ENCODE results near the gene FMO3.

Gene FMO3

GRCh38 chr1:171119648-171120047 lies 28.9 kb downstream of the FMO3 start:
- no peak for DNase-seq
- H3K36me3 Mint-ChIP-seq (ENCODE audit: low read depth): no peaks in the 10 kb centered on the region
- no peaks in the 10 kb centered on the region for H3K4me1 Mint-ChIP-seq
- no peak for TF ChIP-seq CTCF (IDR thresholded peaks at IDR 0.05)
- no peaks in the 10 kb centered on the region for H3K9me3 Mint-ChIP-seq
- H3K27me3 Mint-ChIP-seq (ENCODE audit: low read depth, poor library complexity): peaks cover 7% of the 10 kb centered on the region
- no peak overlapping the region for H3K27ac Mint-ChIP-seq
- no peak overlapping the region for H3K4me3 Mint-ChIP-seq

- no peak overlapping the region for H3K4me3 Mint-ChIP-seq
- H3K27me3 Mint-ChIP-seq (ENCODE audit: low read depth, poor library complexity): peaks cover 7% of the 10 kb centered on the region
- H3K36me3 Mint-ChIP-seq (ENCODE audit: low read depth): no peaks in the 10 kb centered on the region
- H3K9me3 Mint-ChIP-seq: no peaks in the 10 kb centered on the region
- no peak for DNase-seq
- no peak for TF ChIP-seq CTCF (IDR thresholded peaks at IDR 0.05)
- no peak overlapping the region for H3K27ac Mint-ChIP-seq
- no peaks in the 10 kb centered on the region for H3K4me1 Mint-ChIP-seq
These were observed 31.6 kb downstream of the FMO3 start for GRCh38 chr1:171122299-171122698.

GRCh38 chr1:171122893-171123292 lies 32.2 kb downstream of the FMO3 start:
- TF ChIP-seq CTCF (IDR thresholded peaks at IDR 0.05): no peak
- Mint-ChIP-seq H3K27ac (no peak overlapping the region), H3K9me3 (no peaks in the 10 kb centered on the region), H3K36me3 (ENCODE audit: low read depth) (no peaks in the 10 kb centered on the region), H3K4me3 (no peak overlapping the region), H3K27me3 (ENCODE audit: low read depth, poor library complexity) (peaks cover 7% of the 10 kb centered on the region), H3K4me1 (no peaks in the 10 kb centered on the region)
- no peak for DNase-seq

GRCh38 chr1:171126504-171126903 lies 35.8 kb downstream of the FMO3 start:
- Mint-ChIP-seq H3K4me3 (no peak overlapping the region), H3K27ac (no peak overlapping the region), H3K36me3 (ENCODE audit: low read depth) (no peaks in the 10 kb centered on the region), H3K27me3 (ENCODE audit: low read depth, poor library complexity) (peaks cover 10% of the 10 kb centered on the region), H3K9me3 (peaks cover 11% of the 10 kb centered on the region), H3K4me1 (no peaks in the 10 kb centered on the region)
- no peak for TF ChIP-seq CTCF (IDR thresholded peaks at IDR 0.05)
- DNase-seq: no peak

GRCh38 chr1:171127099-171127498 lies 36.4 kb downstream of the FMO3 start:
- DNase-seq: no peak
- Mint-ChIP-seq H3K27ac (no peak overlapping the region), H3K27me3 (ENCODE audit: low read depth, poor library complexity) (peaks cover 8% of the 10 kb centered on the region), H3K9me3 (peaks cover 11% of the 10 kb centered on the region), H3K4me1 (no peaks in the 10 kb centered on the region), H3K36me3 (ENCODE audit: low read depth) (no peaks in the 10 kb centered on the region), H3K4me3 (no peak overlapping the region)
- no peak for TF ChIP-seq CTCF (IDR thresholded peaks at IDR 0.05)

- Mint-ChIP-seq H3K27ac (no peak overlapping the region), H3K4me1 (no peaks in the 10 kb centered on the region), H3K4me3 (no peak overlapping the region), H3K9me3 (peaks cover 11% of the 10 kb centered on the region), H3K27me3 (ENCODE audit: low read depth, poor library complexity) (peaks cover 7% of the 10 kb centered on the region), H3K36me3 (ENCODE audit: low read depth) (no peaks in the 10 kb centered on the region)
- TF ChIP-seq CTCF (IDR thresholded peaks at IDR 0.05): no peak
- no peak for DNase-seq
These were observed 36.8 kb downstream of the FMO3 start for GRCh38 chr1:171127501-171127900.
